Measurements from ENCODE around the gene IRS2.

Gene IRS2

GRCh38 chr13:109761695-109762094 is 24.7 kb downstream of the IRS2 start:
- TF ChIP-seq YY1 (IDR thresholded peaks at IDR 0.05; ENCODE audit: insufficient read depth, insufficient read length) (no peak), ZNF274 (IDR thresholded peaks at IDR 0.05; ENCODE audit: low read depth, low read length) (no peak), SUZ12 (IDR thresholded peaks at IDR 0.05; ENCODE audit: extremely low read depth, insufficient read depth, insufficient read length) (no peak)
- peaks cover 3% of the 10 kb centered on the region for H3K4me1 ChIP-seq (ENCODE audit: insufficient read depth, insufficient read length)
- no peaks in the 10 kb centered on the region for H3K9me3 ChIP-seq (ENCODE audit: insufficient read depth, low read length)
- peaks cover 12% of the 10 kb centered on the region for H3K36me3 ChIP-seq (ENCODE audit: insufficient read depth, insufficient read length, low read length)
- no peak overlapping the region for H3K9ac ChIP-seq (ENCODE audit: insufficient read length, low read depth)
- DNase-seq (ENCODE audit: low read depth, low spot score) = no peak
- H3K27me3 ChIP-seq (ENCODE audit: insufficient read depth, insufficient read length) = no peaks in the 10 kb centered on the region
- H3K4me3 ChIP-seq (ENCODE audit: insufficient read length, low read depth) = no peak overlapping the region

GRCh38 chr13:109760951-109761350 is 25.4 kb downstream of the IRS2 start:
- Histone ChIP-seq H3K36me3 (ENCODE audit: insufficient read depth, insufficient read length, low read length) (peaks cover 19% of the 10 kb centered on the region), H3K4me3 (ENCODE audit: insufficient read length, low read depth) (no peak overlapping the region), H3K4me1 (ENCODE audit: insufficient read depth, insufficient read length) (peaks cover 3% of the 10 kb centered on the region), H3K9me3 (ENCODE audit: insufficient read depth, low read length) (no peaks in the 10 kb centered on the region), H3K9ac (ENCODE audit: insufficient read length, low read depth) (no peak overlapping the region), H3K27me3 (ENCODE audit: insufficient read depth, insufficient read length) (no peaks in the 10 kb centered on the region)
- DNase-seq (ENCODE audit: low read depth, low spot score) = no peak
- TF ChIP-seq YY1 (IDR thresholded peaks at IDR 0.05; ENCODE audit: insufficient read depth, insufficient read length) (no peak), SUZ12 (IDR thresholded peaks at IDR 0.05; ENCODE audit: extremely low read depth, insufficient read depth, insufficient read length) (no peak), ZNF274 (IDR thresholded peaks at IDR 0.05; ENCODE audit: low read depth, low read length) (no peak)

GRCh38 chr13:109760402-109760801 is 26.0 kb downstream of the IRS2 start:
- Histone ChIP-seq H3K4me1 (ENCODE audit: insufficient read depth, insufficient read length) (peaks cover 3% of the 10 kb centered on the region), H3K9ac (ENCODE audit: insufficient read length, low read depth) (no peak overlapping the region), H3K9me3 (ENCODE audit: insufficient read depth, low read length) (no peaks in the 10 kb centered on the region), H3K4me3 (ENCODE audit: insufficient read length, low read depth) (no peak overlapping the region), H3K36me3 (ENCODE audit: insufficient read depth, insufficient read length, low read length) (peaks cover 24% of the 10 kb centered on the region), H3K27me3 (ENCODE audit: insufficient read depth, insufficient read length) (no peaks in the 10 kb centered on the region)
- no peak for DNase-seq (ENCODE audit: low read depth, low spot score)
- no peak for TF ChIP-seq YY1 (IDR thresholded peaks at IDR 0.05; ENCODE audit: insufficient read depth, insufficient read length)
- no peak for TF ChIP-seq ZNF274 (IDR thresholded peaks at IDR 0.05; ENCODE audit: low read depth, low read length)
- no peak for TF ChIP-seq SUZ12 (IDR thresholded peaks at IDR 0.05; ENCODE audit: extremely low read depth, insufficient read depth, insufficient read length)

GRCh38 chr13:109759609-109760008 is 26.8 kb downstream of the IRS2 start:
- DNase-seq (ENCODE audit: low read depth, low spot score) = no peak
- TF ChIP-seq ZNF274 (IDR thresholded peaks at IDR 0.05; ENCODE audit: low read depth, low read length) = no peak
- Histone ChIP-seq H3K27me3 (ENCODE audit: insufficient read depth, insufficient read length) (no peaks in the 10 kb centered on the region), H3K4me1 (ENCODE audit: insufficient read depth, insufficient read length) (peaks cover 3% of the 10 kb centered on the region), H3K9ac (ENCODE audit: insufficient read length, low read depth) (no peak overlapping the region), H3K4me3 (ENCODE audit: insufficient read length, low read depth) (no peak overlapping the region), H3K9me3 (ENCODE audit: insufficient read depth, low read length) (no peaks in the 10 kb centered on the region), H3K36me3 (ENCODE audit: insufficient read depth, insufficient read length, low read length) (peaks cover 27% of the 10 kb centered on the region)

GRCh38 chr13:109758937-109759480 is 27.4 kb downstream of the IRS2 start:
- H3K4me3 ChIP-seq (ENCODE audit: insufficient read length, low read depth) = no peak overlapping the region
- H3K9me3 ChIP-seq (ENCODE audit: insufficient read depth, low read length) = no peaks in the 10 kb centered on the region
- DNase-seq (ENCODE audit: low read depth, low spot score) = no peak
- no peak overlapping the region for H3K9ac ChIP-seq (ENCODE audit: insufficient read length, low read depth)
- TF ChIP-seq SUZ12 (IDR thresholded peaks at IDR 0.05; ENCODE audit: extremely low read depth, insufficient read depth, insufficient read length) = no peak
- no peak for TF ChIP-seq ZNF274 (IDR thresholded peaks at IDR 0.05; ENCODE audit: low read depth, low read length)
- no peak for TF ChIP-seq YY1 (IDR thresholded peaks at IDR 0.05; ENCODE audit: insufficient read depth, insufficient read length)
- H3K27me3 ChIP-seq (ENCODE audit: insufficient read depth, insufficient read length) = no peaks in the 10 kb centered on the region
- peaks cover 33% of the 10 kb centered on the region for H3K36me3 ChIP-seq (ENCODE audit: insufficient read depth, insufficient read length, low read length)
- H3K4me1 ChIP-seq (ENCODE audit: insufficient read depth, insufficient read length) = peaks cover 3% of the 10 kb centered on the region

- Histone ChIP-seq H3K4me3 (ENCODE audit: insufficient read length, low read depth) (no peak overlapping the region), H3K36me3 (ENCODE audit: insufficient read depth, insufficient read length, low read length) (peaks cover 36% of the 10 kb centered on the region), H3K4me1 (ENCODE audit: insufficient read depth, insufficient read length) (peaks cover 3% of the 10 kb centered on the region), H3K9me3 (ENCODE audit: insufficient read depth, low read length) (no peaks in the 10 kb centered on the region), H3K27me3 (ENCODE audit: insufficient read depth, insufficient read length) (no peaks in the 10 kb centered on the region), H3K9ac (ENCODE audit: insufficient read length, low read depth) (no peak overlapping the region)
- DNase-seq (ENCODE audit: low read depth, low spot score) = no peak
- TF ChIP-seq SUZ12 (IDR thresholded peaks at IDR 0.05; ENCODE audit: extremely low read depth, insufficient read depth, insufficient read length) (no peak), YY1 (IDR thresholded peaks at IDR 0.05; ENCODE audit: insufficient read depth, insufficient read length) (no peak), ZNF274 (IDR thresholded peaks at IDR 0.05; ENCODE audit: low read depth, low read length) (no peak)
Observed at GRCh38 chr13:109756778-109757177, 29.6 kb downstream of the IRS2 start.

- no peak overlapping the region for H3K4me3 ChIP-seq (ENCODE audit: insufficient read length, low read depth)
Observed at GRCh38 chr13:109755997-109756396, 30.4 kb downstream of the IRS2 start.

More at GRCh38 chr13:109755997-109756396, 30.4 kb downstream of the IRS2 start:
- no peaks in the 10 kb centered on the region for H3K27me3 ChIP-seq (ENCODE audit: insufficient read depth, insufficient read length)
- no peak for TF ChIP-seq ZNF274 (IDR thresholded peaks at IDR 0.05; ENCODE audit: low read depth, low read length)
- TF ChIP-seq SUZ12 (IDR thresholded peaks at IDR 0.05; ENCODE audit: extremely low read depth, insufficient read depth, insufficient read length) = no peak
- TF ChIP-seq YY1 (IDR thresholded peaks at IDR 0.05; ENCODE audit: insufficient read depth, insufficient read length) = no peak
- peaks cover 3% of the 10 kb centered on the region for H3K4me1 ChIP-seq (ENCODE audit: insufficient read depth, insufficient read length)
- no peak overlapping the region for H3K9ac ChIP-seq (ENCODE audit: insufficient read length, low read depth)
- no peak for DNase-seq (ENCODE audit: low read depth, low spot score)
- H3K9me3 ChIP-seq (ENCODE audit: insufficient read depth, low read length) = no peaks in the 10 kb centered on the region
- peaks cover 36% of the 10 kb centered on the region for H3K36me3 ChIP-seq (ENCODE audit: insufficient read depth, insufficient read length, low read length)

Data from NT2/D1 (cell line).